Mesenchymal stem cell (in vitro differentiated cells and primary cell): ENCODE results near the gene COLQ.

Experiments
- DNase-seq: peaks from one replicate; pipeline ENCODE4 v3.0.0-alpha.2; 2013
- H2AFZ ChIP-seq: one replicate; pipeline ENCODE4 v1.6.1; 2013; ENCODE audit warnings: low read depth, mild to moderate bottlenecking, control low read depth, inconsistent platforms, low read length, moderate library complexity
- H2AK5ac ChIP-seq: 2 replicates; pipeline ENCODE4 v1.6.1; 2013; ENCODE audit warnings: low read length, moderate library complexity, mild to moderate bottlenecking, inconsistent platforms; ENCODE audit not compliant: severe bottlenecking
- H2BK120ac ChIP-seq: one replicate; pipeline ENCODE4 v1.6.1; 2013; ENCODE audit warnings: low read depth, mild to moderate bottlenecking, inconsistent platforms, low read length, moderate library complexity
- H2BK12ac ChIP-seq, 2 experiments: one replicate each; pipeline ENCODE4 v1.6.1; 2013; ENCODE audit warnings: inconsistent platforms in 2 of 2, low read length in 2 of 2, mild to moderate bottlenecking in 2 of 2, moderate library complexity in 2 of 2, control low read depth in 1 of 2
- H2BK15ac ChIP-seq: one replicate; pipeline ENCODE4 v1.6.1; 2013; ENCODE audit warnings: mild to moderate bottlenecking, low read depth, inconsistent platforms; ENCODE audit not compliant: poor library complexity, severe bottlenecking
- H2BK5ac ChIP-seq: 2 replicates; pipeline ENCODE4 v1.6.1; 2013; ENCODE audit warnings: low read depth, mild to moderate bottlenecking, low read length, control low read depth, inconsistent platforms; ENCODE audit not compliant: poor library complexity, severe bottlenecking
- H3K14ac ChIP-seq, 2 experiments: one replicate each; pipeline ENCODE4 v1.6.1; 2013; ENCODE audit warnings: inconsistent platforms in 2 of 2, low read length in 2 of 2, control low read depth in 1 of 2, mild to moderate bottlenecking in 1 of 2, moderate library complexity in 1 of 2
- H3K18ac ChIP-seq, 2 experiments: one replicate each; pipeline ENCODE4 v1.6.1; 2013; ENCODE audit warnings: inconsistent platforms in 2 of 2, low read length in 2 of 2, control low read depth in 1 of 2, low read depth in 1 of 2, mild to moderate bottlenecking in 1 of 2
- H3K23ac ChIP-seq, 2 experiments: one replicate each; pipeline ENCODE4 v1.6.1; 2013; ENCODE audit warnings: inconsistent platforms in 2 of 2, low read length in 2 of 2, mild to moderate bottlenecking in 2 of 2, moderate library complexity in 2 of 2, control low read depth in 1 of 2
- H3K27ac ChIP-seq: 2 replicates; pipeline ENCODE4 v1.5.1; 2013; ENCODE audit warnings: mild to moderate bottlenecking, moderate library complexity, low read length, control low read depth, inconsistent platforms; ENCODE audit not compliant: poor library complexity, severe bottlenecking
- H3K27me3 ChIP-seq, 2 experiments: 2 replicates each; pipeline versions ENCODE4 v1.6.1 to v1.7.0; 2013; ENCODE audit warnings: low read length in 2 of 2, mild to moderate bottlenecking in 2 of 2, moderate library complexity in 2 of 2, control low read depth in 1 of 2, inconsistent platforms in 1 of 2; ENCODE audit not compliant: control insufficient read depth in 1 of 2, insufficient read depth in 1 of 2
- H3K36me3 ChIP-seq, 2 experiments: 2 replicates each; pipeline versions ENCODE4 v1.6.1 to v1.7.0; 2013; ENCODE audit warnings: low read length in 2 of 2, control low read depth in 1 of 2, inconsistent platforms in 1 of 2, low read depth in 1 of 2, mild to moderate bottlenecking in 1 of 2; ENCODE audit not compliant: insufficient read depth in 2 of 2, control insufficient read depth in 1 of 2
- H3K4ac ChIP-seq, 2 experiments: one replicate each; pipeline ENCODE4 v1.6.1; 2013; ENCODE audit warnings: inconsistent platforms in 2 of 2, low read length in 2 of 2, mild to moderate bottlenecking in 2 of 2, moderate library complexity in 2 of 2, control low read depth in 1 of 2, low read depth in 1 of 2
- H3K4me1 ChIP-seq: 2 replicates; pipeline ENCODE4 v1.6.1; 2013; ENCODE audit warnings: low read depth, low read length, control low read depth; ENCODE audit not compliant: control insufficient read depth, insufficient read depth
- H3K4me2 ChIP-seq: 2 replicates; pipeline ENCODE4 v1.6.1; 2013; ENCODE audit warnings: low read length, mild to moderate bottlenecking, inconsistent platforms; ENCODE audit not compliant: poor library complexity, severe bottlenecking
- H3K4me3 ChIP-seq, 2 experiments: 2 replicates each; pipeline versions ENCODE4 v1.5.1 to v1.7.0; 2013; ENCODE audit warnings: low read length in 2 of 2, mild to moderate bottlenecking in 2 of 2, control low read depth in 1 of 2, low read depth in 1 of 2; ENCODE audit not compliant: insufficient read depth in 1 of 2
- H3K79me1 ChIP-seq: replicated peaks from 2 replicates; pipeline ENCODE4 v1.6.1; 2013; ENCODE audit warnings: mild to moderate bottlenecking, control low read depth, low read length, inconsistent platforms; ENCODE audit not compliant: poor library complexity, severe bottlenecking
- H3K9ac ChIP-seq: 2 replicates; pipeline ENCODE4 v1.7.0; 2013; ENCODE audit warnings: mild to moderate bottlenecking, low read length, moderate library complexity
- H3K9me3 ChIP-seq: 2 replicates; pipeline ENCODE4 v1.7.0; 2013; ENCODE audit warnings: mild to moderate bottlenecking, low read length; ENCODE audit not compliant: control insufficient read depth
- H4K8ac ChIP-seq: one replicate; pipeline ENCODE4 v1.6.1; 2013; ENCODE audit warnings: inconsistent platforms, mild to moderate bottlenecking, low read length, moderate library complexity
- H4K91ac ChIP-seq: one replicate; pipeline ENCODE4 v1.6.1; 2013; ENCODE audit warnings: mild to moderate bottlenecking, low read length, inconsistent platforms
- WGBS: methylation state at CpG from one replicate; pipeline ENCODE4 v1.1.7; 2013; ENCODE audit warnings: mixed read lengths; 5-methylcytosine and 5-hydroxymethylcytosine counted together

The COLQ gene

DNA sequence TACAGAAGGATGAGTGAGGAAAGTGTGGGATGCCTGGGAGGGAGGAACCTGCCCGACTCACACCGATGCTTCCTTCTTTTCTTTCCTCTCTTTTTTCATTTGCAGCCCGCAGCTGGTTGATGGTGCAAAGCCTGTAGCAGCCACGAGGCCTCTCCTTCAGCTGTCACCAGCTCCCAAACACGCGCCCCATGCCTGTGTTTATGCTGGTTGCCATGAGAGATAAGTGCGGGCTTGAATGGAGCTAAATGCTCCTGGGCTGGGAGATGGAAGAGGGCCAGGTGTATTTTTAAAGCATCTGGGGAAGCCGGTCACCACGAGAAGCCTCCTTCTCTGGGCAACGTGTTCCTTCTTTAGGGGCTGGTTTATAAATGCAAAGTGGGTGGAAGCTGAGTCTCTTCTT is 9.3 kb downstream of the COLQ start:
- Histone ChIP-seq H3K4me1 (no peaks in the 10 kb centered on the region), H2AFZ (no peak overlapping the region), H2BK120ac (no peak overlapping the region), H3K27me3 (no peaks in the 10 kb centered on the region), H2BK5ac (no peak overlapping the region), H2AK5ac (no peak overlapping the region), H3K18ac (no peak overlapping the region), H3K4me3 (no peak overlapping the region), H3K14ac (no peak overlapping the region), H2BK15ac (no peak overlapping the region), H3K27ac (no peak overlapping the region), H3K23ac (no peak overlapping the region), H3K9me3 (no peaks in the 10 kb centered on the region), H3K9ac (no peak overlapping the region), H3K79me1 (no peaks in the 10 kb centered on the region), H3K4me2 (no peak overlapping the region), H4K8ac (no peak overlapping the region), H2BK12ac (no peak overlapping the region), H3K36me3 (no peaks in the 10 kb centered on the region), H4K91ac (no peak overlapping the region), H3K4ac (no peak overlapping the region)
- 72% methylated on average over 8 of the region's 10 CpGs for whole genome bisulfite sequencing
- DNase-seq, result peak; percentile 23

DNA sequence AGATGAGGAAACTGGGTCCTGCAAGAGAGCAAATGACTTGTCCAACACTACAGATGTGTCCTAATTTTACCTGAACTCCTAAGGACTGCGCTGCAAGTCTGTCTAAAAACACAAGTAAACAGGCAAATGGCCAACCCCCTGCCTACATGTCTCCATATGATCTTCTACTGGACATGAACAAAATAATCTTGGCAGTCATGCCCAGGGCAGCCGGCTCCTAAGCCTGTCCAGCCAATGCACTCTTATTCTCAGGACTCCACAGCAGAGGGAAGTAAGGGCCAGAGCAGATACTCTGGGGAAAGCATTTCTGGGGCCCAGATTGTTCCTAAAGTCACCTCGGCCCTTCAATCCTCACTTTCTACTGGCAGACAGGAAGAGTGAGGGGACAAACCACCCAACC is 10.3 kb downstream of the COLQ start:
- no peak overlapping the region for H2BK5ac ChIP-seq
- no peak overlapping the region for H2BK120ac ChIP-seq
- H3K9me3 ChIP-seq, result no peaks in the 10 kb centered on the region
- H3K18ac ChIP-seq, result no peak overlapping the region
- no peak overlapping the region for H3K14ac ChIP-seq
- no peak overlapping the region for H3K4ac ChIP-seq
- H2BK12ac ChIP-seq, result no peak overlapping the region
- H4K8ac ChIP-seq, result no peak overlapping the region
- H2AFZ ChIP-seq, result no peak overlapping the region
- no peak overlapping the region for H3K4me2 ChIP-seq
- H2BK15ac ChIP-seq, result no peak overlapping the region
- DNase-seq, result no peak
- no peaks in the 10 kb centered on the region for H3K79me1 ChIP-seq
- no peak overlapping the region for H2AK5ac ChIP-seq
- H3K4me1 ChIP-seq, result no peaks in the 10 kb centered on the region
- H3K23ac ChIP-seq, result no peak overlapping the region
- H3K9ac ChIP-seq, result no peak overlapping the region
- H3K4me3 ChIP-seq, result no peak overlapping the region
- H4K91ac ChIP-seq, result no peak overlapping the region
- no peak overlapping the region for H3K27ac ChIP-seq
- H3K36me3 ChIP-seq, result no peaks in the 10 kb centered on the region
- no peaks in the 10 kb centered on the region for H3K27me3 ChIP-seq
- WGBS, result 93% methylated on average over 3 of the region's 3 CpGs

DNA sequence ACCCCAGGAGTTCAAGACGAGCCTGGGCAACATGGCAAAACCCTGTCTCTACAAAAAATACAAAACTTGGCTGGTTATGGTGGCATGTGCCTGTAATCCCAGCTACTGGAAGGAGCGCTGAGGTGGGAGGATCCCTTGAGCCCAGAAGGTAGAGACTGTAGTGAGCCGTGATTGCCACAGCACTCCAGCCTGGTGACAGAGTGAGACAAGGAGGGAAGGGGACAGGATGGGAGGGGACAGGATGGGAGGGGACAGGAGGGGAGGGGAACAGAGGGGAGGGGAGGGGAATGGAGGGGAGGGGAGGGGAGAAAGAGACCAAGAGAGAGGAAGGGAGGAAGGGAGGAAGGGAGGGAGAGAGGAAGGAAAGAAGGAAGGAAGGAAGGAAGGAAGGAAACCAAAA is 11.0 kb downstream of the COLQ start:
- no peak overlapping the region for H2BK120ac ChIP-seq
- H3K9ac ChIP-seq, result no peak overlapping the region
- no peak overlapping the region for H3K14ac ChIP-seq
- H3K79me1 ChIP-seq, result no peaks in the 10 kb centered on the region
- H3K27me3 ChIP-seq, result no peaks in the 10 kb centered on the region
- H2BK15ac ChIP-seq, result no peak overlapping the region
- no peaks in the 10 kb centered on the region for H3K9me3 ChIP-seq
- no peak overlapping the region for H2BK12ac ChIP-seq
- no peak overlapping the region for H3K4me3 ChIP-seq
- 50% methylated on average over 2 of the region's 3 CpGs for WGBS
- no peaks in the 10 kb centered on the region for H3K36me3 ChIP-seq
- no peak overlapping the region for H3K18ac ChIP-seq
- no peak overlapping the region for H3K23ac ChIP-seq
- H3K27ac ChIP-seq, result no peak overlapping the region
- H3K4ac ChIP-seq, result no peak overlapping the region
- H2BK5ac ChIP-seq, result no peak overlapping the region
- no peak overlapping the region for H2AK5ac ChIP-seq
- no peak overlapping the region for H4K8ac ChIP-seq
- H4K91ac ChIP-seq, result no peak overlapping the region
- H3K4me2 ChIP-seq, result no peak overlapping the region
- H3K4me1 ChIP-seq, result no peaks in the 10 kb centered on the region
- H2AFZ ChIP-seq, result no peak overlapping the region
- no peak for DNase-seq

DNA sequence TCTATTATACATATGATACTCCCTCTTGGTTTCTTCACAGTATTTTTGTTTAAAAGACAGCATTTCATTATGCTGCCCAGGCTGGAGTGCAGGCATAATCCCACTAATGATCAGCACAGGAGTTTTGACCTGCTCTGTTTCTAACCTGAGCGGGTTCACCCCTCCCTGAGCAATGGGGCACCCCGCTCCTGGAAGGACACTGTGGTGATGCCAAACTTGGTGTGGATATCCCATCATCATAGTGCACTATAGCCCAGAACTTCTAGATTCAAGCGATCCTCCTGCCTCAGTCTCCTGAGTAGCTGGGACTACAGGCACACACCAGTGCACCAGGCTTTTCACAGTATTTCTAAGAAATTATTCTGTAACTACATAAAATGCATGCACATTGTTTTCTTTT is 14.9 kb downstream of the COLQ start:
- Histone ChIP-seq H2AK5ac (no peak overlapping the region), H3K27ac (no peak overlapping the region), H2BK5ac (no peak overlapping the region), H3K4ac (no peak overlapping the region), H2BK120ac (no peak overlapping the region), H4K91ac (no peak overlapping the region), H3K36me3 (peaks cover 0 to 4% of the 10 kb centered on the region in 2 experiments), H2BK15ac (no peak overlapping the region), H3K4me1 (no peaks in the 10 kb centered on the region), H3K27me3 (no peaks in the 10 kb centered on the region), H4K8ac (no peak overlapping the region), H3K18ac (no peak overlapping the region), H2BK12ac (no peak overlapping the region), H3K9me3 (no peaks in the 10 kb centered on the region), H3K9ac (no peak overlapping the region), H2AFZ (no peak overlapping the region), H3K4me3 (no peak overlapping the region), H3K14ac (no peak overlapping the region), H3K79me1 (no peaks in the 10 kb centered on the region), H3K4me2 (no peak overlapping the region), H3K23ac (no peak overlapping the region)
- WGBS, result 97% methylated on average over 3 of the region's 3 CpGs
- DNase-seq, result no peak
